HEK293 (cell line): ENCODE measurements around the gene TIMM10B.

Source experiments
- ELK4 ChIP-seq: IDR thresholded peaks from 2 replicates; pipeline ENCODE4 v1.6.1; 2011; ENCODE audit warnings: mild to moderate bottlenecking, low read depth, low read length, borderline replicate concordance
- GLIS2 ChIP-seq: fragments of 450-650 bp; formaldehyde crosslinking; IDR thresholded peaks from 2 replicates; pipeline ENCODE4 v1.5.1; 2016; ENCODE audit warnings: missing biosample characterization, missing genetic modification characterization
- MYNN ChIP-seq: fragments of 450-650 bp; formaldehyde crosslinking; IDR thresholded peaks from 2 replicates; pipeline ENCODE4 v1.5.1; 2016; ENCODE audit warnings: missing biosample characterization, missing genetic modification characterization, borderline replicate concordance
- PRDM4 ChIP-seq: fragments of 450-650 bp; formaldehyde crosslinking; IDR thresholded peaks from 2 replicates; pipeline ENCODE4 v1.5.1; 2017; ENCODE audit warnings: missing biosample characterization, missing genetic modification characterization
- PRDM6 ChIP-seq: fragments of 450-650 bp; formaldehyde crosslinking; IDR thresholded peaks from 2 replicates; pipeline ENCODE4 v1.5.1; 2017; ENCODE audit warnings: missing biosample characterization, missing genetic modification characterization
- ZNF114 ChIP-seq: fragments of 450-650 bp; formaldehyde crosslinking; IDR thresholded peaks from 2 replicates; pipeline ENCODE4 v1.5.0; 2017; ENCODE audit warnings: missing biosample characterization, missing genetic modification characterization
- ZNF155 ChIP-seq: fragments of 450-650 bp; formaldehyde crosslinking; IDR thresholded peaks from 2 replicates; pipeline ENCODE4 v1.5.1; 2016; ENCODE audit warnings: missing biosample characterization, missing genetic modification characterization
- ZNF175 ChIP-seq: fragments of 450-650 bp; formaldehyde crosslinking; IDR thresholded peaks from 2 replicates; pipeline ENCODE4 v1.5.1; 2016; ENCODE audit warnings: missing biosample characterization, missing genetic modification characterization
- ZNF2 ChIP-seq: fragments of 450-650 bp; formaldehyde crosslinking; IDR thresholded peaks from 2 replicates; pipeline ENCODE4 v1.5.1; 2016; ENCODE audit warnings: missing biosample characterization, missing genetic modification characterization
- ZNF214 ChIP-seq: fragments of 450-650 bp; formaldehyde crosslinking; IDR thresholded peaks from 2 replicates; pipeline ENCODE4 v1.5.1; 2017; ENCODE audit warnings: missing biosample characterization, mild to moderate bottlenecking, missing genetic modification characterization, borderline replicate concordance
- ZNF24 ChIP-seq: fragments of 450-650 bp; formaldehyde crosslinking; IDR thresholded peaks from 2 replicates; pipeline ENCODE4 v1.5.1; 2016; ENCODE audit warnings: missing biosample characterization, missing genetic modification characterization
- ZNF426 ChIP-seq: fragments of 450-650 bp; formaldehyde crosslinking; IDR thresholded peaks from 2 replicates; pipeline ENCODE4 v1.5.1; 2017; ENCODE audit warnings: missing biosample characterization, missing genetic modification characterization, mild to moderate bottlenecking, inconsistent platforms, moderate library complexity
- ZNF48 ChIP-seq: fragments of 450-650 bp; formaldehyde crosslinking; IDR thresholded peaks from 2 replicates; pipeline ENCODE4 v1.5.1; 2016; ENCODE audit warnings: missing biosample characterization, missing genetic modification characterization
- ZNF549 ChIP-seq: fragments of 450-650 bp; IDR thresholded peaks from 2 replicates; pipeline ENCODE4 v1.5.1; 2018; ENCODE audit warnings: missing biosample characterization, missing genetic modification characterization, mild to moderate bottlenecking, inconsistent platforms, moderate library complexity
- ZNF555 ChIP-seq: fragments of 450-650 bp; formaldehyde crosslinking; conservative IDR thresholded peaks from 2 replicates; pipeline ENCODE4 v1.5.1; 2017; ENCODE audit warnings: missing biosample characterization, mild to moderate bottlenecking, missing genetic modification characterization, inconsistent platforms
- ZNF677 ChIP-seq: fragments of 450-650 bp; IDR thresholded peaks from 2 replicates; pipeline ENCODE4 v1.5.0; 2018; ENCODE audit warnings: missing biosample characterization, mild to moderate bottlenecking, missing genetic modification characterization, moderate library complexity
- ZNF701 ChIP-seq: fragments of 450-650 bp; formaldehyde crosslinking; IDR thresholded peaks from 2 replicates; pipeline ENCODE4 v1.5.1; 2016; ENCODE audit warnings: missing biosample characterization, missing genetic modification characterization
- ZNF776 ChIP-seq: fragments of 450-650 bp; formaldehyde crosslinking; IDR thresholded peaks from 2 replicates; pipeline ENCODE4 v1.5.0; 2017; ENCODE audit warnings: missing biosample characterization, missing genetic modification characterization, borderline replicate concordance
- ZNF837 ChIP-seq: fragments of 450-650 bp; formaldehyde crosslinking; IDR thresholded peaks from 2 replicates; pipeline ENCODE4 v1.5.1; 2016; ENCODE audit warnings: missing biosample characterization, missing genetic modification characterization
- ZSCAN4 ChIP-seq: fragments of 450-650 bp; formaldehyde crosslinking; IDR thresholded peaks from 2 replicates; pipeline ENCODE4 v1.5.1; 2017; ENCODE audit warnings: missing biosample characterization, missing genetic modification characterization
- TF ChIP-seq, protein P1 (sequence below): fragments of 450-650 bp; formaldehyde crosslinking; IDR thresholded peaks from 2 replicates; pipeline ENCODE4 v1.5.1; 2016; ENCODE audit warnings: missing biosample characterization, missing genetic modification characterization
- TF ChIP-seq, protein P2 (sequence below): fragments of 450-650 bp; formaldehyde crosslinking; IDR thresholded peaks from 2 replicates; pipeline ENCODE4 v1.5.1; 2016; ENCODE audit warnings: missing biosample characterization, missing genetic modification characterization
- TF ChIP-seq, protein P3 (sequence below): fragments of 450-650 bp; formaldehyde crosslinking; IDR thresholded peaks from 2 replicates; pipeline ENCODE4 v1.5.1; 2016; ENCODE audit warnings: missing biosample characterization, missing genetic modification characterization

The TIMM10B gene

GRCh38 chr11:6481012-6481923, at the start of gene TIMM10B, which contains the start of gene ARFIP2 (continued):
- TF ChIP-seq MYNN (tag by site-specific recombination): no peak
- TF ChIP-seq ZNF837 (tag by site-specific recombination): no peak
- TF ChIP-seq ZNF175: no peak
- no peak for TF ChIP-seq ZNF2 (tag by site-specific recombination)
- TF ChIP-seq ZNF555 (tag by site-specific recombination): no peak
- no peak for TF ChIP-seq ZNF549 (tag by site-specific recombination)
- TF ChIP-seq, protein P1, sequence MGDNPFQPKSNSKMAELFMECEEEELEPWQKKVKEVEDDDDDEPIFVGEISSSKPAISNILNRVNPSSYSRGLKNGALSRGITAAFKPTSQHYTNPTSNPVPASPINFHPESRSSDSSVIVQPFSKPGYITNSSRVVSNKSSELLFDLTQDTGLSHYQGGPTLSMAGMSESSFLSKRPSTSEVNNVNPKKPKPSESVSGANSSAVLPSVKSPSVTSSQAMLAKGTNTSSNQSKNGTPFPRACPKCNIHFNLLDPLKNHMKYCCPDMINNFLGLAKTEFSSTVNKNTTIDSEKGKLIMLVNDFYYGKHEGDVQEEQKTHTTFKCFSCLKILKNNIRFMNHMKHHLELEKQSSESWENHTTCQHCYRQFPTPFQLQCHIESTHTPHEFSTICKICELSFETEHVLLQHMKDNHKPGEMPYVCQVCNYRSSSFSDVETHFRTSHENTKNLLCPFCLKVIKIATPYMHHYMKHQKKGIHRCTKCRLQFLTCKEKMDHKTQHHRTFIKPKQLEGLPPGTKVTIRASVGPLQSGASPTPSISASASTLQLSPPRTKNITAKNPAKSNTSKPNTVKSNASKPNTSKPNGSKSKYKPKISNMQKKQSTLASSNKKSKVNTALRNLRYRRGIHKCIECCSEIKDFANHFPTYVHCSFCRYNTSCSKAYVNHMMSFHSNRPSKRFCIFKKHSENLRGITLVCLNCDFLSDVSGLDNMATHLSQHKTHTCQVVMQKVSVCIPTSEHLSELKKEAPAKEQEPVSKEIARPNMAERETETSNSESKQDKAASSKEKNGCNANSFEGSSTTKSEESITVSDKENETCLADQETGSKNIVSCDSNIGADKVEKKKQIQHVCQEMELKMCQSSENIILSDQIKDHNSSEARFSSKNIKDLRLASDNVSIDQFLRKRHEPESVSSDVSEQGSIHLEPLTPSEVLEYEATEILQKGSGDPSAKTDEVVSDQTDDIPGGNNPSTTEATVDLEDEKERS: no peak
- TF ChIP-seq ELK4: peak; percentile 73; the same call in 1 of the 2 replicates
- TF ChIP-seq PRDM6 (tag by site-specific recombination): no peak
- TF ChIP-seq, protein P2, sequence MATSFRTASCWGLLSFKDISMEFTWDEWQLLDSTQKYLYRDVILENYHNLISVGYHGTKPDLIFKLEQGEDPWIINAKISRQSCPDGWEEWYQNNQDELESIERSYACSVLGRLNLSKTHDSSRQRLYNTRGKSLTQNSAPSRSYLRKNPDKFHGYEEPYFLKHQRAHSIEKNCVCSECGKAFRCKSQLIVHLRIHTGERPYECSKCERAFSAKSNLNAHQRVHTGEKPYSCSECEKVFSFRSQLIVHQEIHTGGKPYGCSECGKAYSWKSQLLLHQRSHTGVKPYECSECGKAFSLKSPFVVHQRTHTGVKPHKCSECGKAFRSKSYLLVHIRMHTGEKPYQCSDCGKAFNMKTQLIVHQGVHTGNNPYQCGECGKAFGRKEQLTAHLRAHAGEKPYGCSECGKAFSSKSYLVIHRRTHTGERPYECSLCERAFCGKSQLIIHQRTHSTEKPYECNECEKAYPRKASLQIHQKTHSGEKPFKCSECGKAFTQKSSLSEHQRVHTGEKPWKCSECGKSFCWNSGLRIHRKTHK (tag by site-specific recombination): no peak
- TF ChIP-seq ZNF155 (tag by site-specific recombination): no peak
- TF ChIP-seq ZNF214: no peak
- no peak for TF ChIP-seq ZNF114
- no peak for TF ChIP-seq ZNF701 (tag by site-specific recombination)
- no peak for TF ChIP-seq ZNF426
- no peak for TF ChIP-seq ZNF776 (tag by site-specific recombination)
- TF ChIP-seq PRDM4 (tag by site-specific recombination): no peak
- TF ChIP-seq, protein P3, sequence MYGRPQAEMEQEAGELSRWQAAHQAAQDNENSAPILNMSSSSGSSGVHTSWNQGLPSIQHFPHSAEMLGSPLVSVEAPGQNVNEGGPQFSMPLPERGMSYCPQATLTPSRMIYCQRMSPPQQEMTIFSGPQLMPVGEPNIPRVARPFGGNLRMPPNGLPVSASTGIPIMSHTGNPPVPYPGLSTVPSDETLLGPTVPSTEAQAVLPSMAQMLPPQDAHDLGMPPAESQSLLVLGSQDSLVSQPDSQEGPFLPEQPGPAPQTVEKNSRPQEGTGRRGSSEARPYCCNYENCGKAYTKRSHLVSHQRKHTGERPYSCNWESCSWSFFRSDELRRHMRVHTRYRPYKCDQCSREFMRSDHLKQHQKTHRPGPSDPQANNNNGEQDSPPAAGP (tag by site-specific recombination): no peak
- no peak for TF ChIP-seq GLIS2 (tag by site-specific recombination)
- TF ChIP-seq ZSCAN4 (tag by site-specific recombination): no peak
- no peak for TF ChIP-seq ZNF48 (tag by site-specific recombination)
- no peak for TF ChIP-seq ZNF24 (tag by site-specific recombination)
- TF ChIP-seq ZNF677: no peak
